HG03565 (cell line): ENCODE measurements around the gene SLC46A3.
"Not testable (repeated sequence)": the region's sequence is repeated elsewhere in the genome, so short reads cannot be mapped to it uniquely, and the experiment has no call there.

Experiments used
- ATAC-seq: cut with Tn5 transposase; IDR thresholded peaks from one replicate; pipeline ENCODE4 v1.9.1; 2021; ENCODE audit warnings: mild to moderate bottlenecking, moderate library complexity; ENCODE audit not compliant: unreplicated experiment

The SLC46A3 gene

DNA sequence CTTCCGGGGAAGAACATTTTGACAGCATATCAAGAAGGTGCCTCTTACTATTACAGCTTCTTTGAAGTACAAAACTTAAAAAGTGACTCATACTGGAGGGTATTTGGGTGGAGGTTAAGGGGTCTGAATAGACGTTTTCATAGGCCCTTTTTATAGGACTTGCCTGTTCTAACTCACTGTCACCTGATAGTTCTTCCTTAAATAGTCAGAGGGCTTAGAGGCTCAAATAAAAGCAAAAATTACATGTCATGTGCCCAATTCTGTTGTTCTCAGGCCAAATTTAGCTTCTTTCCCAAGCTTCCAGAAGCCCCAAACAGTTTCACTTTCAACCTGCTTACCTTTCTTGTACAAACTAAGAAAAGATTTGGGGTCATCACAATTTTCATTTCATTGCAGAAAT lies 16.1 kb upstream of the SLC46A3 start:
- ATAC-seq, result no peak

DNA sequence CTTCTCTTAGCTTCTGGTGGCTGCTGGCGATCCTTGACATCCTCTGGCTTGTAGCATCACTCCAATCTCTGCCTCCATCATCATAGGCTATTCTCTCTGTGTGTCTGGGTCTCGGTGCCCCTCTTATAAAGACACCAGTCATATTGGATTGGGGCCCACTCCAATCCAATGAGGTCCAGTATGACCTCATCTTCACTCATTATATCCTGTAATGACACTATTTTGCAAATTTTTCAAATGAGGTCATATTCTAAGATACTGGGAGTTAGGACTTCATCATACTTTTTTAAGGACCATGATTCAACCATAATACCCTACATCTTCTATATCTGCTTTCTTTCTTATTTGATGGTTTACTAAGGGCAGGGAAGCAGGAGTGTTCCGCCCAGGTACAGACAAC lies 12.0 kb upstream of the SLC46A3 start:
- no peak for ATAC-seq

- no peak for ATAC-seq
Observed at GRCh38 chr13:28729541-28729940, 10.8 kb upstream of the SLC46A3 start.

- no peak for ATAC-seq
Observed at GRCh38 chr13:28728642-28729041, 9.9 kb upstream of the SLC46A3 start.

GRCh38 chr13:28725046-28725610 lies 6.4 kb upstream of the SLC46A3 start:
- no peak for ATAC-seq

- ATAC-seq, result no peak
Observed at GRCh38 chr13:28723806-28724205, 5.0 kb upstream of the SLC46A3 start.

DNA sequence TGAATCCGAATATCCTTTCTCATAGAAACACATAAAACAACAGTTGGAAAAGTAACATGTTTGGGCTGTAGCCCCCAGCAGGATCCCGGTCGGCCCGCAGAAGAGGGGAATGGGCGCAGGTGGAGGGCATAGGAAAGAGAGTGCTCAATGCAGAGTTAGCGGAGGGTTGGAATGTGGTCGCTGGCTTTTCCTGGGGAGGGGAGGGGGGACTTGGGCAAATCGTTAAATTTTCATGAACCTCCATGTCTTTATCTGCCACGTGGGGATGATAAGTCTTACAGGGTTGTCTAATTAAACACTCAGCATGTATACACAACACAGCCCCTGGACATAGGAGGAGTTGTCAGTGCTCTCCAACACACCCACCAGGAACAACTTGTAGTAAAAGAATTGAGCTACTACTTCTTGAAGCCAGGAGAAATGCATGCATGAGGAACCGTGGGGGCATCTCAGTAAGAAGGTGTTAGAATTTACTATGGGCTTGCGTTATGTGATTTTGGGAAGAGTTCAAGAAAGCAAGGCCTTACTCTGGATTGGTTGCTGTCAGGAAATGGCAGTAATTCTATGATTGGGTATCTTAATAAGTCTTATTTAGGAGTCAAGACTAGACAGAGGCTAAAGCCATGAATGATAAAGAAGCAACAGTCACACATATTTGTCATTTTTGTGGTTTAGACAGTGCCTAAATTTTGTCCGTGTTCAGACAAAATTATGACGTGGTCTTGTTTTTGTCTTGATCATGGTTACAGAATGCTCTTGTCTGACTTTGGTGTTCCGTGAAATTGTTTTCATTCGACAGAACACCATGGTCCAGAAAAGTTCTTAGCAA lies 671 bp upstream of the SLC46A3 start:
- ATAC-seq, result no peak

- no peak for ATAC-seq
Observed at GRCh38 chr13:28718196-28718542, 601 bp downstream of the SLC46A3 start.

GRCh38 chr13:28717170-28717569 lies 1.6 kb downstream of the SLC46A3 start:
- ATAC-seq, result no peak

GRCh38 chr13:28716511-28716910 lies 2.3 kb downstream of the SLC46A3 start:
- no peak for ATAC-seq

- no peak for ATAC-seq
Observed at GRCh38 chr13:28714651-28715050, 4.1 kb downstream of the SLC46A3 start.

GRCh38 chr13:28710161-28710560 lies 8.6 kb downstream of the SLC46A3 start:
- no peak for ATAC-seq

- peak; percentile 94 for ATAC-seq
Observed at GRCh38 chr13:28707629-28708427, 10.9 kb downstream of the SLC46A3 start.

DNA sequence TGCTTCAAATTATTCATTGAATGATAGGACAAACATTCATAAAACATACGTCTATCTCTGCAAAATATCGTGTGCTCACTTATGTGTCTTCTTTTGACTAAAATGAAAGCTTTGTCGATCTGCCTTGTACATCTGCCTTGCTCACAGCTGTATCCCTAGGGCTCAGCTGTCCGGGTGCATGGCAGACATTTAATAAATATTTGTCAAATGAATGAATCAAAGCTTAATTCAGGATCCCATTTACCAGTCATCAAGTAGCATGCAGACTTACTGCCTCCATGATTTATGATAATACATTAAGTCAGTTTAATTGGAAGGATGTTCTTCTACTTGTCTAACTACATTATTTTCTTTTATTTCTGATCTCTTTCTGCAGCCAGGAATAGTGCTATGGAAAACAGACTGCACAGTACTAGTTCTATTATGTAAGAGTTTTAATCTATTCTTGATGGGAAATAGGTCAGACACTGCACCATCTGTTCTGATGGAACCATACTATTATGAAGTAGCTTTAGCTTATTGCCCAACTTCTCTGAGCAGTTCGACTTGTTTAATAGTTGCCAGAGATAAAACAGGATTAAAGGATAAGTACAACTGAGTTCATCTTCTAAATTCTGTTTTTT lies 13.2 kb downstream of the SLC46A3 start:
- no peak for ATAC-seq

DNA sequence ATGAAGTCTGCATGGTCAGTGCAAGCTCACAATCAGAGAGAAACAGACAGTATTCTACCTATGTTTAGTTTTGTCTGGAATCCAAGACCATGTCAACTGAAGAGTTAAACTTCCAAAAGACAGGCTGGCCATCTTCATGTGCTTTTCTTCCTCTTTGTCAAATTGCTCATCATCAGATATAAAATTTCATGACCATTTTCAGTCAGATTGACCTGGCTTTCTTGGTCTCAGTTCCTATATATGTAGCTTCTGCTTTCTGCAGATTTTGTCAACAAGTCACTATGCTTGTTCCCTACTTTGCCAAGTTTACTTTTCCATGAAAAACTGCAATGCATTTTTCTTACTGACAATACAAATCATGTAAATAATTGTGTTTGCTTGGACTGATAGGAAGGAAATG lies 13.9 kb downstream of the SLC46A3 start:
- ATAC-seq, result no peak

DNA sequence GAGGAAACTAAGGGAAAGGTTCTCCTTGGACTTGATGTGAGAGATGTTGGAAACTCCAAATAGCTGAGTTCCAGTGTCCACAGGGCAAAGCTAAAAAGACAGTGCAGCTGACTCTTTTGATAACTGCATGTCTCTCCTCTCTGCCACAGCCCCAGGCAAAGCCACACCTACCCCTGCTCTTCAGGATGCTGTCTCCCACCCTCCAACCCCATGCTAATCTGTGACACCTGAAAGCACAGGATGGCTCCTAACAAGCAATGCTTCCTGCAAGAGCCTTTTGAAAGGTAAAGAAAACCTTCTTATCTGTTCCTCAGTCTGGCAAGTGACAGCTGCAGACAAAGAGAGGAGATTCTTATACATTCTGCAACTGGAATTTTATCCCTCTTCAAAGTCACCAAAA lies 14.5 kb downstream of the SLC46A3 start:
- ATAC-seq, result no peak

DNA sequence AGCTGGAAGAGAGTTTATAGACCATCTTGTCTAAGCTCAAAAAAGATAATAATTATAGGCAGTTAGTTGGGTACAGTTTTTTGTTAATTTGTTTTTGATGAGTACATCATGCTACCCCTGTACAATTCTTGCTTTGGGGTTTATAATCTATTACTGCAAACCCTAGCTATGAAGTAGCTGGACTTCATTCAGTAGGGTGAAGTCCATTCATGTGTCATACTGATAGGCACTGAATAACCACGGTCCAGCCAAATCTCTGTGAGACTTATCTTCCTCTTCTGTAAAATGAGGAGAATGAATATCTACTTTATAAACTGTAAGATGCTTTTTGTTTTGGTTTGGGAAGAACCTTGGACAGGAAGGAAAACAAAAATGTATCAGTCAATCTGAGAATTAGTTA lies 19.5 kb downstream of the SLC46A3 start:
- no peak for ATAC-seq

GRCh38 chr13:28697441-28697840 lies 21.3 kb downstream of the SLC46A3 start:
- no peak for ATAC-seq

- ATAC-seq, result not testable (repeated sequence)
Observed at GRCh38 chr13:28693605-28694491, 24.9 kb downstream of the SLC46A3 start.

- ATAC-seq, result no peak
Observed at GRCh38 chr13:28685892-28686291, 32.9 kb downstream of the SLC46A3 start.
